Progenitor cell of endocrine pancreas (in vitro differentiated cells): ENCODE data around the gene PINLYP. TPM values are rescaled to one million over a fixed set of nuclear protein-coding genes. Genes with fewer than 3 reads are reported as not detected.

Source experiments
- DNase-seq: peaks from one replicate; pipeline ENCODE4 v3.0.0; 2021; ENCODE audit warnings: low spot score; ENCODE audit not compliant: unreplicated experiment
- H3K27ac Mint-ChIP-seq: 2 replicates; pipeline ENCODE4 v1.8.0; 2021; ENCODE audit warnings: mild to moderate bottlenecking, moderate library complexity, mixed read lengths
- H3K27me3 Mint-ChIP-seq: 2 replicates; pipeline ENCODE4 v1.8.0; 2021; ENCODE audit warnings: mixed read lengths
- H3K36me3 Mint-ChIP-seq: 2 replicates; pipeline ENCODE4 v1.8.0; 2022; ENCODE audit warnings: mixed read lengths; ENCODE audit not compliant: insufficient read depth
- H3K4me1 Mint-ChIP-seq: 2 replicates; pipeline ENCODE4 v1.8.0; 2021; ENCODE audit warnings: low read depth, mixed read lengths
- H3K4me3 Mint-ChIP-seq: 2 replicates; pipeline ENCODE4 v1.8.0; 2021; ENCODE audit warnings: low read depth, mild to moderate bottlenecking, moderate library complexity, mixed read lengths
- H3K9me3 Mint-ChIP-seq: 2 replicates; pipeline ENCODE4 v1.8.0; 2021; ENCODE audit warnings: low read depth, mixed read lengths
- total RNA-seq: library from RNA; stranded (reverse); gene quantifications from 2 replicates; pipeline ENCODE4 v1.2.1, GENCODE V29; 2021
- TF ChIP-seq, protein P1 (sequence below): fragments of 200-600 bp; sonication (generic); IDR thresholded peaks from one replicate; pipeline ENCODE4 v1.5.0; 2021; ENCODE audit warnings: antibody characterized with exemption, mild to moderate bottlenecking; ENCODE audit not compliant: unreplicated experiment

The PINLYP gene
- total RNA-seq, 1 donor from 2014 or later = 7.7 TPM

DNA sequence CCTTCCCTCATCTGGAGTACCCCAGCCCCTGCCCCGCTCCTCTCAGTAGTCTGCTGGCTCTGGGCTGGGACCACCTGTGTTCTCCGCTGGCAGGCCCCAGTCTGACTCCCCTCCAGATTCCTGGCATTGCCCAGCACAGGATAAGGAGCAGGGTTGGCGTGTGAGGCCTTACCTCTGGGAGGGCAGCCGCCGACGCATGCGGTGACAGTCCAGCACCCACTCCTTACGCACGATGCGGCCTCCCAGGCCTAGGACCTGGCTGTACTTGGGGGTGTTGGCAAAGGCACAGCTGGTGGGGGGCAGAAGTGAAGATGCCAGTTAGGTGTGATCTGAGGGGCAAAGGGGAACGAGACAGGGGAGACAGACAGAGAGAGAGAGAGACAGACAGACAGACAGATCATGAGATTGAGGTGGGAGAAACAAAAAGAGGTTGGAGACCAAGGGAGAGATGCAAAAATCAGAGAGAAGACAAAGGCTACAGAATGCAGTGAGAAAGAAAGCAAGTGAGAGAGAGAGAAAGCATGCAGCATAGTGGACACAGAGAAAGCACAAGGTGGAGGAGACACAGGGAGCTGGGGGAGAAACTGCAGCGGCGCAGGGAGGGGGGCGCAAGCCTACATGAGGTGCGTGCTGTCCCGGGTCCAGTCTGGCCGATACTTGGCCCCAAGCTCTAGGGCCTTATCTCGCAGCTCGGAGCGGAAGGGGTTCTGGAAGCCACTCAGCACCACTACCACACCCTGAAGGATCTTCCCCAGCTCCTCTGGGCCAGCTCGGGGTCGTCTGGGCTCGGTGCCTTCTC, 24.0 kb upstream of the PINLYP start:
- H3K36me3 Mint-ChIP-seq = peaks cover 28% of the 10 kb centered on the region
- TF ChIP-seq, protein P1, sequence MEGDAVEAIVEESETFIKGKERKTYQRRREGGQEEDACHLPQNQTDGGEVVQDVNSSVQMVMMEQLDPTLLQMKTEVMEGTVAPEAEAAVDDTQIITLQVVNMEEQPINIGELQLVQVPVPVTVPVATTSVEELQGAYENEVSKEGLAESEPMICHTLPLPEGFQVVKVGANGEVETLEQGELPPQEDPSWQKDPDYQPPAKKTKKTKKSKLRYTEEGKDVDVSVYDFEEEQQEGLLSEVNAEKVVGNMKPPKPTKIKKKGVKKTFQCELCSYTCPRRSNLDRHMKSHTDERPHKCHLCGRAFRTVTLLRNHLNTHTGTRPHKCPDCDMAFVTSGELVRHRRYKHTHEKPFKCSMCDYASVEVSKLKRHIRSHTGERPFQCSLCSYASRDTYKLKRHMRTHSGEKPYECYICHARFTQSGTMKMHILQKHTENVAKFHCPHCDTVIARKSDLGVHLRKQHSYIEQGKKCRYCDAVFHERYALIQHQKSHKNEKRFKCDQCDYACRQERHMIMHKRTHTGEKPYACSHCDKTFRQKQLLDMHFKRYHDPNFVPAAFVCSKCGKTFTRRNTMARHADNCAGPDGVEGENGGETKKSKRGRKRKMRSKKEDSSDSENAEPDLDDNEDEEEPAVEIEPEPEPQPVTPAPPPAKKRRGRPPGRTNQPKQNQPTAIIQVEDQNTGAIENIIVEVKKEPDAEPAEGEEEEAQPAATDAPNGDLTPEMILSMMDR = no peak

DNA sequence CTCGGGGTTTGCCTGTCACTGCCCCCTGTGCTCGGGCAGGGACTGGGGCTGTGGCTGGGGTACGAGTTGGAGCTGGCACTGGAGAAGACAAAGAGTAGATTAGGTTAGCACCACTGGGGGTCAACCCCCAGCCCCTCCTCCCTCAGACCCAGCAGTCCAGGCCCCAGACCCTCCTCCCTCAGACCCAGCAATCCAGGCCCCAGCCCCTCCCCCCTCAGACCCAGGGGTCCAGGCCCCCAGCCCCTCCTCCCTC, 23.5 kb upstream of the PINLYP start:
- H3K27ac Mint-ChIP-seq = no peak overlapping the region
- H3K27me3 Mint-ChIP-seq = no peaks in the 10 kb centered on the region
- DNase-seq = no peak
- H3K4me1 Mint-ChIP-seq = no peaks in the 10 kb centered on the region
- H3K36me3 Mint-ChIP-seq = peaks cover 28% of the 10 kb centered on the region
- no peak overlapping the region for H3K4me3 Mint-ChIP-seq
- no peaks in the 10 kb centered on the region for H3K9me3 Mint-ChIP-seq
- TF ChIP-seq, protein P1 = no peak

More for the DNA sequence above, 24.0 kb upstream of the PINLYP start:
- Mint-ChIP-seq H3K9me3 (no peaks in the 10 kb centered on the region), H3K4me3 (no peak overlapping the region), H3K27ac (no peak overlapping the region), H3K4me1 (no peaks in the 10 kb centered on the region), H3K27me3 (no peaks in the 10 kb centered on the region)
- no peak for DNase-seq

DNA sequence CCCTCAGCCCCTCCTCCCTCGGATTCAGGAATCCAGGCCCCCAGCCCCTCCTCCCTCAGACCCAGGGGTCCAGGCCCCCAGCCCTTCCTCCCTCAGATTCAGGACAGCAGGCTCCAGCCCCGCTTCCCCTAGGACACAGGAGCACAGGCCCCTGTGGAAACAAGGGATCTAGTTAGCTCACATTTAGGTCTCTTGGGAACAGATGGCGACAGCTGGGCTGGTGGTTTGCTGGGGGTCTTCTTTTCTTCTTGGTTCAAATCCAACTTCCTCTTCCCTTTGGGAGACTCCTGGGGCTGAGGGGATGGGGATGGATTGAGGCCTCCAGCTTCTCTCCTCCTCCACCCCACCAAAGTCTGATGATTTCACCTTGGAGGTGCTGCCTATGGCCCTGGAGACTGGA, 23.0 kb upstream of the PINLYP start:
- TF ChIP-seq, protein P1 = no peak
- Mint-ChIP-seq H3K27me3 (no peaks in the 10 kb centered on the region), H3K4me1 (no peaks in the 10 kb centered on the region), H3K4me3 (no peak overlapping the region), H3K36me3 (peaks cover 26% of the 10 kb centered on the region), H3K9me3 (no peaks in the 10 kb centered on the region), H3K27ac (no peak overlapping the region)
- no peak for DNase-seq

DNA sequence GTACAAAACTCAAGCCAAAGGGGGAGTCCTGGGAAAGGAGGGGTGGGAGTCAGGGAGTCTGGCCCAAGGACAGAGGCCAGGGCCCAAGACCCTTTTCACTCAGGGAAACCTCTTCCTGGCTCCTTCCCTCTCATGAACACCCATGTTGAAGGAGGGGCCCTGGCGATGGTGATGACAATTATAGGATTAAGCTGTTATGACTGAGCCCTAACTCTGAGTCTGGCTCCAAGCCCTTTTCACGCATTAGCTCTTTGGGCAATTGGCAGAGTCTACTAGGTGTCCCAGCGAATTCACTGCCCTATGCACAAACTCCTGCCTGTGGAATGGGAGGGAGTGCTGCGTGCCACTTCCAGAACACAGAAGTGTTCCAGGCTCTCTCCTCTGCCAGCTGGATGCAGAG, 21.9 kb upstream of the PINLYP start:
- H3K36me3 Mint-ChIP-seq = peaks cover 24% of the 10 kb centered on the region
- no peaks in the 10 kb centered on the region for H3K9me3 Mint-ChIP-seq
- no peaks in the 10 kb centered on the region for H3K4me1 Mint-ChIP-seq
- TF ChIP-seq, protein P1 = no peak
- DNase-seq = no peak
- H3K4me3 Mint-ChIP-seq = no peak overlapping the region
- no peaks in the 10 kb centered on the region for H3K27me3 Mint-ChIP-seq
- H3K27ac Mint-ChIP-seq = no peak overlapping the region

DNA sequence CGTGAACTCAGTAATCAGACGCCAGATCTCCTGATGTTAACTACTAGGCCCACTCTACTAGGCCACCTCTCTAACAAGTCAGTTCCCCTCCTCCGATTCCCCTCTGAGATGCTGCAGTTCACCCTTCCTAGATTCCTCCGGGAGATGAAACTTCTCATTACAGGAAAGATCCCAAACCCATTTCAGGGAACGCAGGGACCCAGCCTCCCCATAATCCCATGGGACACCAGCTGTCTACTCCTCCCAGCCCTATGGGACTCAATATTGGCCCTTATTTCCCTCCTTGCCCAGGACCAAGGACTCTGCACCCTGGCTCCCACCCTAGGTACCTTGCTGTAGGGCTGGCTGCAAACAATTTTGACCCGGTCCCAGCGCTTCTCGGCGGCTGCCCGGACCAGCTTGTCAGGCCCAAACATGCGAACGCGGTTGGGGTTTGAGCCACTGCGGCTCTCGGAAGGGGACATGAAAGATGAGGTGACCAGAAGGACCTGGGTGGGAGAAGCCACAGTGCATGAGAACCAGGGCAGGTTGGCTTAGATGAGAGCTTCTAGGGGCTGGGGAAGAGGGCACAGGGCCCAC, 21.2 kb upstream of the PINLYP start:
- peaks cover 22% of the 10 kb centered on the region for H3K36me3 Mint-ChIP-seq
- no peaks in the 10 kb centered on the region for H3K9me3 Mint-ChIP-seq
- no peaks in the 10 kb centered on the region for H3K4me1 Mint-ChIP-seq
- no peak for DNase-seq
- TF ChIP-seq, protein P1 = no peak
- H3K27me3 Mint-ChIP-seq = no peaks in the 10 kb centered on the region
- no peak overlapping the region for H3K27ac Mint-ChIP-seq
- no peak overlapping the region for H3K4me3 Mint-ChIP-seq
